ENCODE results near the gene LSR. TPM values are rescaled to one million over a fixed set of nuclear protein-coding genes. Genes with fewer than 3 reads are reported as not detected.
A peak's percentile ranks its signal among the peaks of the same experiment; 100 is the strongest.

The LSR gene
- polyA plus RNA-seq, 3 donors, result 0.08 to 0.17 TPM; not detected in 1

DNA sequence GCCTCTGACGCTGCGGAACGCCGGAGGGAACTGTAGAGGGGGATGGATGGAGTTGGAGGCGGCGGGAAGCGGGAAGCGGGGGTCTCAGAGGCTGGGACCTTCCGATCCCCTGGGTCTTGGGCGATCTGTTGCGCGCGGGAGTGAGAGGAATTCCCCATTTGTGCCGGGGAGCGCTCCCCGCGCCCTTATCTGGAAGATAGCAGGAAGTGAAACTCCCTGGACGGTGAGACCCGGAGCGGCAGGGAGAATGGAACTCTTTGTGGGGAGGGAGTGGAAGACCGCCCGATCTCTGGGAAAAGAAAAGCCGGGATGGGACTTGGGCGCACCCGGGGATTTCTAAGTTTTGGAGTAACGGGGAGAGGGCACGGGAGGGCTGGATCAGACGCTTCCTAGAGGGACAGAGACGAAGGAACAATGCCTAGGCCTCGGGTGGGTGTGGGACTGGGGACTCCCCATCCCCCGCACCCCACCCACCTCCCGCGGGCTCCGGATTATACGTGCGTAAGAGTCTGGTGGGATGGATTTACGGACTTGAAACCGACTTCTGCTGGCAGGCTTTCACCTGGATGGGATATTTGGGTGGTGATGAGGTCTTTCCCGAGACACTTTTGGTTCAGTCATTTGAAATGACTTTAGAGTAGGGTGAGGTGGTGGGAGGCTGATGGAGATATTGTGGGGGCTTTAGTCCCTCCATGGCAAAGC, 495 bp downstream of the LSR start:
- no peak overlapping the region for H3K27ac ChIP-seq (ENCODE audit: low read depth in 1 of 2, low read length in 2 of 2)
- H3K27me3 Mint-ChIP-seq (ENCODE audit: low read depth in 3 of 3), result peaks cover 46 to 57% (median 47%) of the 10 kb centered on the region in 3 donors
- peaks cover 31% of the 10 kb centered on the region for H3K4me1 Mint-ChIP-seq
- H3K9me3 Mint-ChIP-seq, result peaks cover 0 to 24% (median 15%) of the 10 kb centered on the region in 7 donors
- peaks cover 0 to 20% of the 10 kb centered on the region in 2 donors for H3K9me3 ChIP-seq (replicated peaks in 1 of 2; ENCODE audit: control insufficient read depth in 1 of 2, insufficient read depth in 1 of 2, low read length in 2 of 2)
- peaks cover 9% of the 10 kb centered on the region in 2 donors for H3K36me3 Mint-ChIP-seq
- TF ChIP-seq, protein P1, sequence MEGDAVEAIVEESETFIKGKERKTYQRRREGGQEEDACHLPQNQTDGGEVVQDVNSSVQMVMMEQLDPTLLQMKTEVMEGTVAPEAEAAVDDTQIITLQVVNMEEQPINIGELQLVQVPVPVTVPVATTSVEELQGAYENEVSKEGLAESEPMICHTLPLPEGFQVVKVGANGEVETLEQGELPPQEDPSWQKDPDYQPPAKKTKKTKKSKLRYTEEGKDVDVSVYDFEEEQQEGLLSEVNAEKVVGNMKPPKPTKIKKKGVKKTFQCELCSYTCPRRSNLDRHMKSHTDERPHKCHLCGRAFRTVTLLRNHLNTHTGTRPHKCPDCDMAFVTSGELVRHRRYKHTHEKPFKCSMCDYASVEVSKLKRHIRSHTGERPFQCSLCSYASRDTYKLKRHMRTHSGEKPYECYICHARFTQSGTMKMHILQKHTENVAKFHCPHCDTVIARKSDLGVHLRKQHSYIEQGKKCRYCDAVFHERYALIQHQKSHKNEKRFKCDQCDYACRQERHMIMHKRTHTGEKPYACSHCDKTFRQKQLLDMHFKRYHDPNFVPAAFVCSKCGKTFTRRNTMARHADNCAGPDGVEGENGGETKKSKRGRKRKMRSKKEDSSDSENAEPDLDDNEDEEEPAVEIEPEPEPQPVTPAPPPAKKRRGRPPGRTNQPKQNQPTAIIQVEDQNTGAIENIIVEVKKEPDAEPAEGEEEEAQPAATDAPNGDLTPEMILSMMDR (IDR thresholded peaks at IDR 0.05), result no peak
- WGBS (ENCODE audit: insufficient coverage), result 3% methylated on average over 25 of the region's 39 CpGs
- no peaks in the 10 kb centered on the region for H3K79me2 ChIP-seq (ENCODE audit: insufficient read depth, low read length)
- no peaks in the 10 kb centered on the region for H3K36me3 ChIP-seq (replicated peaks in 1 of 2; ENCODE audit: control insufficient read depth in 1 of 2, insufficient read depth in 2 of 2, low read length in 2 of 2)
- no peak overlapping the region for H3K27ac Mint-ChIP-seq
- H3K4me1 ChIP-seq (ENCODE audit: control insufficient read depth in 1 of 2, insufficient read depth in 2 of 2, low read length in 2 of 2), result peaks cover 29 to 31% of the 10 kb centered on the region in 2 donors
- peak in 2 of 3 donors; percentile 34 to 61 for DNase-seq
- peaks cover 21 to 45% of the 10 kb centered on the region in 2 donors for H3K27me3 ChIP-seq (ENCODE audit: control insufficient read depth in 2 of 2, insufficient read depth in 2 of 2, low read length in 2 of 2)
- H3K4me3 ChIP-seq (replicated peaks in 1 of 3; ENCODE audit: low read depth in 2 of 3, low read length in 3 of 3), result peak overlapping the region in 1 of 3 experiments; percentile 42
- no peak overlapping the region for H3K9ac ChIP-seq (ENCODE audit: insufficient read depth, low read length, poor library complexity, severe bottlenecking)
- peak overlapping the region; percentile 65 to 86 for H3K4me3 Mint-ChIP-seq
- H3K4me2 ChIP-seq (replicated peaks; ENCODE audit: extremely low read depth, low read length, poor library complexity, severe bottlenecking), result peak overlapping the region; percentile 47
- H2AFZ ChIP-seq (ENCODE audit: insufficient read depth, low read depth, low read length, poor library complexity, severe bottlenecking), result no peak overlapping the region
- H4K20me1 ChIP-seq (ENCODE audit: insufficient read depth, low read length), result no peaks in the 10 kb centered on the region
- intact Hi-C loops (cut with micrococcal nuclease), result no loop called here

DNA sequence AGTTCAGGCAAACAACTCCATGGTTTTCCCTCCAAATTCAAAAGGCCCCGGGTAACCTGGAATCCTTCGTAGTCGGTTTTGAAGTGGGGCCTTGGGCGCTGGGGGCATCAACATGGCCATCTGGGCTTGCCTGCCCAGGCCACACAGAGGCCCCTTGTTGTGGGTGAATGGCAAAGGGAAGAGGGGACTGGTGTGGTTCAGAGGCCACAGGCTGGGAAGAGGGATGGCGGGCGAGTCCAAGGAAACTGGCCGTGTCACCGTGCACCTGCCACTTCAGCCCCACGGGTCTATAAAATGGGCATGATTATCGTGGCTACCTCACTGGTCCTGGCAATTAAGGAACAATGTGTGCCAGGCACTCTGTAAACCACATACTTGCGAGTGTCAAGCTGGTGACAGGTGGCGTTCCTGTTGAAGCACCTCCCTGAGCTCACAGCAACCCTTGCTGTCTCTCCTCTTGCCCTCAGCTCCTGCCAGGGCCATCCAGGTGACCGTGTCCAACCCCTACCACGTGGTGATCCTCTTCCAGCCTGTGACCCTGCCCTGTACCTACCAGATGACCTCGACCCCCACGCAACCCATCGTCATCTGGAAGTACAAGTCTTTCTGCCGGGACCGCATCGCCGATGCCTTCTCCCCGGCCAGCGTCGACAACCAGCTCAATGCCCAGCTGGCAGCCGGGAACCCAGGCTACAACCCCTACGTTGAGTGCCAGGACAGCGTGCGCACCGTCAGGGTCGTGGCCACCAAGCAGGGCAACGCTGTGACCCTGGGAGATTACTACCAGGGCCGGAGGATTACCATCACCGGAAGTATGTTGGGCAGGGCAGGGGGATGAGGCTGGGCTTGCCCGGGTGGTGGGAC, 1.3 kb downstream of the LSR start:
- Histone ChIP-seq H2AFZ (ENCODE audit: insufficient read depth, low read depth, low read length, poor library complexity, severe bottlenecking) (no peak overlapping the region), H3K4me2 (replicated peaks; ENCODE audit: extremely low read depth, low read length, poor library complexity, severe bottlenecking) (no peak overlapping the region), H4K20me1 (ENCODE audit: insufficient read depth, low read length) (no peaks in the 10 kb centered on the region), H3K9me3 (replicated peaks in 1 of 2; ENCODE audit: control insufficient read depth in 1 of 2, insufficient read depth in 1 of 2, low read length in 2 of 2) (peaks cover 0 to 20% of the 10 kb centered on the region in 2 donors), H3K36me3 (replicated peaks in 1 of 2; ENCODE audit: control insufficient read depth in 1 of 2, insufficient read depth in 2 of 2, low read length in 2 of 2) (no peaks in the 10 kb centered on the region), H3K9ac (ENCODE audit: insufficient read depth, low read length, poor library complexity, severe bottlenecking) (no peak overlapping the region), H3K4me3 (replicated peaks in 1 of 3; ENCODE audit: low read depth in 2 of 3, low read length in 3 of 3) (no peak overlapping the region), H3K27ac (ENCODE audit: low read depth in 1 of 2, low read length in 2 of 2) (no peak overlapping the region), H3K27me3 (ENCODE audit: control insufficient read depth in 2 of 2, insufficient read depth in 2 of 2, low read length in 2 of 2) (peaks cover 21 to 45% of the 10 kb centered on the region in 2 donors), H3K4me1 (ENCODE audit: control insufficient read depth in 1 of 2, insufficient read depth in 2 of 2, low read length in 2 of 2) (peaks cover 29 to 31% of the 10 kb centered on the region in 2 donors), H3K79me2 (ENCODE audit: insufficient read depth, low read length) (no peaks in the 10 kb centered on the region)
- TF ChIP-seq, protein P1 (IDR thresholded peaks at IDR 0.05), result no peak
- Mint-ChIP-seq H3K9me3 (peaks cover 0 to 16% (median 11%) of the 10 kb centered on the region in 7 donors), H3K4me1 (peaks cover 31% of the 10 kb centered on the region), H3K4me3 (peak overlapping the region; percentile 2 to 86), H3K36me3 (peaks cover 9% of the 10 kb centered on the region in 2 donors), H3K27ac (no peak overlapping the region), H3K27me3 (ENCODE audit: low read depth in 3 of 3) (peaks cover 46 to 57% (median 46%) of the 10 kb centered on the region in 3 donors)
- 92% methylated on average over 29 of the region's 34 CpGs for WGBS (ENCODE audit: insufficient coverage)
- intact Hi-C loops (cut with micrococcal nuclease), result no loop called here
- no peak for DNase-seq

Measured in CD14-positive monocyte (primary cell).